Loucy (cell line): ENCODE results near the gene CFAP45.
A peak's percentile ranks its signal among the peaks of the same experiment; 100 is the strongest.

Experiments
- H2AFZ ChIP-seq: fragments of 200-600 bp; sonication (generic); 2 replicates; pipeline ENCODE4 v1.6.0; 2016; ENCODE audit warnings: antibody characterized with exemption, mild to moderate bottlenecking, low read length, moderate library complexity
- H3F3A ChIP-seq: fragments of 200-600 bp; 2 replicates; pipeline ENCODE4 v1.6.0; 2016; ENCODE audit warnings: antibody characterized with exemption, low read depth, mild to moderate bottlenecking
- H3K27me3 ChIP-seq: fragments of 200-600 bp; sonication (generic); 2 replicates; pipeline ENCODE4 v1.6.1; 2014; ENCODE audit warnings: low read length, mild to moderate bottlenecking; ENCODE audit not compliant: insufficient read depth, poor library complexity, severe bottlenecking
- H3K36me3 ChIP-seq: fragments of 200-600 bp; sonication (generic); 2 replicates; pipeline ENCODE4 v1.6.1; 2016; ENCODE audit warnings: low read length; ENCODE audit not compliant: insufficient read depth
- H3K4me1 ChIP-seq: fragments of 200-600 bp; sonication (generic); 2 replicates; pipeline ENCODE4 v1.5.1; 2014; ENCODE audit warnings: low read length, mild to moderate bottlenecking; ENCODE audit not compliant: insufficient read depth, poor library complexity, severe bottlenecking
- H3K4me2 ChIP-seq: fragments of 200-600 bp; sonication (generic); 2 replicates; pipeline ENCODE4 v1.6.0; 2014; ENCODE audit warnings: antibody characterized with exemption, low read length, low read depth, mild to moderate bottlenecking; ENCODE audit not compliant: poor library complexity, severe bottlenecking
- H3K4me3 ChIP-seq: fragments of 200-600 bp; sonication (generic); 2 replicates; pipeline ENCODE4 v1.5.1; 2014; ENCODE audit warnings: low read length, mild to moderate bottlenecking, mixed read lengths; ENCODE audit not compliant: poor library complexity, severe bottlenecking
- H3K79me2 ChIP-seq: fragments of 200-600 bp; sonication (generic); 2 replicates; pipeline ENCODE4 v1.6.1; 2014; ENCODE audit warnings: low read length; ENCODE audit not compliant: insufficient read depth
- H3K9ac ChIP-seq: fragments of 200-600 bp; sonication (generic); 2 replicates; pipeline ENCODE4 v1.6.0; 2014; ENCODE audit warnings: mild to moderate bottlenecking, low read depth, low read length, moderate library complexity; ENCODE audit not compliant: poor library complexity, severe bottlenecking
- H3K9me2 ChIP-seq: fragments of 200-600 bp; sonication (generic); replicated peaks from 2 replicates; pipeline ENCODE4 v1.6.1; 2016; ENCODE audit warnings: low read depth, low read length, mixed read lengths
- H3K9me3 ChIP-seq: fragments of 200-600 bp; sonication (generic); 2 replicates; pipeline ENCODE4 v1.6.1; 2014; ENCODE audit warnings: mild to moderate bottlenecking, antibody characterized with exemption, low read length, low read depth; ENCODE audit not compliant: insufficient read depth
- H4K20me1 ChIP-seq: fragments of 200-600 bp; sonication (generic); 2 replicates; pipeline ENCODE4 v1.6.0; 2014; ENCODE audit warnings: antibody characterized with exemption, low read length, mild to moderate bottlenecking; ENCODE audit not compliant: insufficient read depth, poor library complexity, severe bottlenecking
- EZH2phosphoT487 ChIP-seq: fragments of 200-600 bp; IDR thresholded peaks from 2 replicates; pipeline ENCODE4 v1.6.1; 2018; ENCODE audit warnings: antibody characterized with exemption, mild to moderate bottlenecking, moderate library complexity, borderline replicate concordance
- TF ChIP-seq, protein P1 (sequence below): fragments of 200-600 bp; sonication (generic); conservative IDR thresholded peaks from 2 replicates; pipeline ENCODE4 v1.5.1; 2014; ENCODE audit warnings: mild to moderate bottlenecking, antibody characterized with exemption, low read length

CFAP45 gene

DNA sequence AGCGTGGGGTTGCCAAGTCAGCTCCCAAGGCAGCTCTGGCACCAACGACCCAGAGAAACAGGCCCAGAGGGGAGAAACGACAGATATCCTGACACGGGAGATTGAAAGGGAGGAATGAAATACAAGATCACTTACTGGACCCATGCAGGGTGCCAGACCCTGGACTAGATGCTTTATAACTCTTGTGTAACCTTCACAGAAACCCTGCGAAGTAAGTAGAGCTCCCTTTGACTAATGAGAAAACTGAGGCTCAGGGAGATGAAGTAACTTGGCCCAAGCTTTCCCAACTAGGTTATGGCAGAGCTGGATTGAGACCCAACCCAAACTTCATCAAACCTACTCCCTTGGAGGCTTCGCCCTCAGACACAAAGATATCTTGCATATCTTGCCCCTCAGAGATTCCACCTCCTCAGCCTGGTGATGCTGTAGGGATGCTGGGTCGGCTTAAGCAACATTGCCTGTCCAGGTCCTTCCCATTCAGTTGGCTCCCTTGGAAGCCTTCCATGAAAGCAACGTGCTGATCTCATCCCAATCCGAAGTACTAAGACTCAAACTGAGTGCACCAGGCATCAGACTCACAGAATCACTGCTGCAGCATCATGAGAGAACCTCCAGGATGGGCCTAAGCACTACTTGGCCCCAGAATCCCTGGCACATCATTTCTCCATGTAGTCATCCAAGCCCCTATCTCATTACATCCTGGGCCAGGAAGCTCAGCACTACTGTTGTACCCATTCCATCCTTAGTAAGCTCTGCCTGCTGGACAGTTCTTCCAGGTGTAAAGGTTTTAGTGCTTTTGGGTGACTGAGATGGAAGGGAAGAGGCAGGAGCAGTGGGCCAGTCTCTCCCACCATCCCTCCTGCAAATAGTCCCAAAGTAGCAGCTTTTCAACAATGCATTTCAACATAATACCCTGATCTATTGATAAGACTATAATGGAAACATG is 46.5 kb upstream of the CFAP45 start:
- no peaks in the 10 kb centered on the region for H3K79me2 ChIP-seq
- peaks cover 6% of the 10 kb centered on the region for H3K4me1 ChIP-seq
- H3K4me3 ChIP-seq: no peak overlapping the region
- no peaks in the 10 kb centered on the region for H4K20me1 ChIP-seq
- TF ChIP-seq, protein P1, sequence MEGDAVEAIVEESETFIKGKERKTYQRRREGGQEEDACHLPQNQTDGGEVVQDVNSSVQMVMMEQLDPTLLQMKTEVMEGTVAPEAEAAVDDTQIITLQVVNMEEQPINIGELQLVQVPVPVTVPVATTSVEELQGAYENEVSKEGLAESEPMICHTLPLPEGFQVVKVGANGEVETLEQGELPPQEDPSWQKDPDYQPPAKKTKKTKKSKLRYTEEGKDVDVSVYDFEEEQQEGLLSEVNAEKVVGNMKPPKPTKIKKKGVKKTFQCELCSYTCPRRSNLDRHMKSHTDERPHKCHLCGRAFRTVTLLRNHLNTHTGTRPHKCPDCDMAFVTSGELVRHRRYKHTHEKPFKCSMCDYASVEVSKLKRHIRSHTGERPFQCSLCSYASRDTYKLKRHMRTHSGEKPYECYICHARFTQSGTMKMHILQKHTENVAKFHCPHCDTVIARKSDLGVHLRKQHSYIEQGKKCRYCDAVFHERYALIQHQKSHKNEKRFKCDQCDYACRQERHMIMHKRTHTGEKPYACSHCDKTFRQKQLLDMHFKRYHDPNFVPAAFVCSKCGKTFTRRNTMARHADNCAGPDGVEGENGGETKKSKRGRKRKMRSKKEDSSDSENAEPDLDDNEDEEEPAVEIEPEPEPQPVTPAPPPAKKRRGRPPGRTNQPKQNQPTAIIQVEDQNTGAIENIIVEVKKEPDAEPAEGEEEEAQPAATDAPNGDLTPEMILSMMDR: no peak
- TF ChIP-seq EZH2phosphoT487: no peak
- no peaks in the 10 kb centered on the region for H3K27me3 ChIP-seq
- H3K36me3 ChIP-seq: no peaks in the 10 kb centered on the region
- peak overlapping the region; percentile 20; the same call in 1 of the 2 replicates for H2AFZ ChIP-seq
- no peaks in the 10 kb centered on the region for H3F3A ChIP-seq
- no peak overlapping the region for H3K4me2 ChIP-seq
- H3K9me3 ChIP-seq: no peaks in the 10 kb centered on the region
- no peaks in the 10 kb centered on the region for H3K9me2 ChIP-seq
- no peak overlapping the region for H3K9ac ChIP-seq

DNA sequence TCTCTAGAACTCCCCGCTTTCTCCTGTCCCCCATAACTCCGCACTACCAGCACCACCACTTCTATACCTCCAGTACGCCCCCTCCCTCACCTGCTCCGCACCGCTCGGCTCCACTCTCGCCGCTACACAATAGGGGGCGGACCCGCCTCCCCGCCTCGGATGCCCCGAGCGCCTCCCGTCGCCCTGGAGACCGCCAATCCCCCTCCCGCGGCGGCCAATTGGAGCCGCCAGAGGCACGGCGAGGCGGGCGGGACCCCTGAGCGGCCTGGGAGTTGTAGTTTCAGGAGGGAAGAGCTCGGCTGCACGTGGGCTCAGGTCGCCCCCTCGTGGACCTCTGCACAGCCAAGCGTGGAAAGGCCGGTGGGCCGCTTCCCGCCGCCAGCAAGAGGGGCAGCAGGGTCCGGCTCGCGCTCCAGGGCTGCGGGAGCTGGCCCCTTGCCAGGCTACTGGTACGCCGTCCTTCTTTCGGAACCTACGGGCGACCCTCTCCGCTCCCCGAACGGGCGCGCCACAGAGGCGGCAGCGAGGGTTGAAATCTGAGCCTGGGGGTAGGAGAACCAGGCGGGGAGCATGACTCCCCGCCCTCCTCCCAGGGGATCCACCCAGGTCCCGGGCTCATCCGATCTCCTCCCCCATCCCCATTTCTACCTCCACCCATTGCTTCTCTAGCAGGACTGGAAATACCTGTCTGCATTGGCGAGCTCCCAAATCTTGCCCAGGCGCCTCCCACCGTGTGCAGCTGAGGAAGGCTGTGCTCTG is 45.7 kb upstream of the CFAP45 start, which contains the start of gene IGSF9:
Gene IGSF9, minus strand, starts transcription at position 131 of the 759 bp plus-strand sequence. CDS start 2,159 bp downstream, outside the sequence.
- no peak for TF ChIP-seq EZH2phosphoT487
- TF ChIP-seq, protein P1: peak; percentile 60
- peak within 1 kb of the TSS; percentile 89 for H3K4me2 ChIP-seq
- peak within 1 kb of the TSS; percentile 73 for H3K4me3 ChIP-seq
- no peaks in the 10 kb centered on the region for H3K79me2 ChIP-seq
- no peaks in the 10 kb centered on the region for H3K36me3 ChIP-seq
- peaks cover 6% of the 10 kb centered on the region for H3K4me1 ChIP-seq
- H4K20me1 ChIP-seq: no peaks in the 10 kb centered on the region
- no peaks in the 10 kb centered on the region for H3K9me2 ChIP-seq
- H3K9me3 ChIP-seq: no peaks in the 10 kb centered on the region
- no peaks in the 10 kb centered on the region for H3K27me3 ChIP-seq
- H3F3A ChIP-seq: no peaks in the 10 kb centered on the region
- peak within 1 kb of the TSS; percentile 73 for H2AFZ ChIP-seq
- peak within 1 kb of the TSS; percentile 35 for H3K9ac ChIP-seq

DNA sequence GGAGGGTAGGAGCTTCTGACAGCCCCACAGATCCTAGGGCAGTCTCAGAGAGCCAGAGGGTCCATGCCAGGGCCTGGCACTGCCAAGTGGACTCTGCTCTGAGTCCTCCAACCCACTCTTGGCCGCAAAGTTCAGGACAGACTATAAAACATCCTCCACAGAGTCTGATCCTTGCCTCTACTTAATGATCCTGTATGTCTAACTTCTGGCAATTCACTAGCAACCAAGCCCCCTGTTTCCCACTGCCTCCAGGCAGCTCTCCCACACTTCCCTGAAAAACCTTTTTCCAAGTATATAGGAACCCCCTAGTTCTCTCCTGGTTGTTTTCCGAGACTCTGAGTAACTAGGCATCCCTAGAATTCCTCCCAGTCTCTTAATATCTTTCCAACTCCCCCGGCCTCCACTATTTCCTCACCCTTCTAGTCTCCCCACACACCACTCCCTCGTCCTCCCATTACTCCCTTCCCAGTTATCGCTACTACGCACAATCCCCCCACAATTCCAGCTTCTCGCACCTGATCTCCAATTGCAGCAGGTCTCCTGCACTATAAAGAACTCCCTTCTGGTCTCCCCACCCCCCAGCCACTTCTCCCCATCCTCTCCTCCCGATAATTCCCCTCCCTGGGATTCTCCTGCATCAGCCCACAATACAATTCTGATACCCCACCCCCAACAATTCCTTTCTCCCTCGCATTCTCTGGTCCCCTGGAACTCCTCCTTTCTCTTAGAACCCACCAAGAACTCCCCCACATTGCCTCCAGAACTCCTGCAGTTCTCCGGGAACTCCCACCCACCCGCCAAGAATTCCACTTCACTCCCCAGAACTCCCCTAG is 44.9 kb upstream of the CFAP45 start:
- H3K79me2 ChIP-seq: no peaks in the 10 kb centered on the region
- no peaks in the 10 kb centered on the region for H3F3A ChIP-seq
- H3K4me3 ChIP-seq: peak overlapping the region; percentile 73
- H4K20me1 ChIP-seq: no peaks in the 10 kb centered on the region
- H3K4me1 ChIP-seq: peaks cover 6% of the 10 kb centered on the region
- TF ChIP-seq EZH2phosphoT487: no peak
- TF ChIP-seq, protein P1: no peak
- no peaks in the 10 kb centered on the region for H3K27me3 ChIP-seq
- no peaks in the 10 kb centered on the region for H3K9me3 ChIP-seq
- no peaks in the 10 kb centered on the region for H3K36me3 ChIP-seq
- H3K4me2 ChIP-seq: peak overlapping the region; percentile 89
- H2AFZ ChIP-seq: peak overlapping the region; percentile 73
- H3K9me2 ChIP-seq: no peaks in the 10 kb centered on the region
- H3K9ac ChIP-seq: peak overlapping the region; percentile 35
